Esophagus squamous epithelium (tissue), 5 donors: Measurements from ENCODE around the gene PGA3. TPM values are rescaled to one million over a fixed set of nuclear protein-coding genes. Genes with fewer than 3 reads are reported as not detected.

Experiments
- DNase-seq: peaks from one replicate; lab custom pipeline; 2025; lab: John Stamatoyannopoulos, UW
- H3K27ac ChIP-seq, 4 donors: fragments of 200-600 bp; sonication (generic); one replicate each; pipeline ENCODE4 v1.5.1; 2016 to 2019; ENCODE audit warnings: mild to moderate bottlenecking in 1 of 4
- H3K27me3 ChIP-seq, 4 donors: fragments of 200-600 bp; sonication (generic); 1 replicate in 3 of 4; 2 replicates in 1 of 4; pipeline versions ENCODE4 v1.5.1 to v1.6.0; 2017 to 2021; ENCODE audit warnings: antibody characterized with exemption in 1 of 4
- H3K36me3 ChIP-seq, 3 donors: fragments of 200-600 bp; sonication (generic); one replicate each; pipeline ENCODE4 v1.5.1; 2016 to 2019
- H3K4me1 ChIP-seq, 3 donors: fragments of 200-600 bp; sonication (generic); one replicate each; pipeline ENCODE4 v1.5.1; 2017 to 2019
- H3K4me3 ChIP-seq, 4 donors: fragments of 200-600 bp; sonication (generic); 1 replicate in 3 of 4; 2 replicates in 1 of 4; pipeline ENCODE4 v1.5.1; 2016 to 2019; ENCODE audit warnings: mild to moderate bottlenecking in 2 of 4, moderate library complexity in 1 of 4
- H3K9me3 ChIP-seq, 3 donors: fragments of 200-600 bp; sonication (generic); one replicate each; pipeline ENCODE4 v1.5.1; 2016 to 2019
- CTCF ChIP-seq, 6 experiments: fragments of 450-650 bp in 4 of 6; fragments of 200-600 bp in 2 of 6; sonication (generic) in 2 of 6; IDR thresholded peaks; one replicate each; pipeline ENCODE4 v1.5.1; 2016 to 2019; ENCODE audit warnings: antibody characterized with exemption in 6 of 6, mild to moderate bottlenecking in 4 of 6, moderate library complexity in 4 of 6
- POLR2A ChIP-seq, 4 donors: fragments of 450-650 bp; IDR thresholded peaks; one replicate each; pipeline ENCODE4 v1.6.1; 2017; ENCODE audit warnings: antibody characterized with exemption in 4 of 4, mild to moderate bottlenecking in 4 of 4, moderate library complexity in 3 of 4
- WGBS, 2 donors: methylation state at CpG; one replicate each; pipeline ENCODE4 v1.1.5; 2018; 5-methylcytosine and 5-hydroxymethylcytosine counted together
- intact Hi-C: fragments of 100-400 bp; cut with DNase I; formaldehyde crosslinking; loops from one replicate; pipeline ENCODE4 v1.15.0; 2022
- total RNA-seq, 4 donors: library from RNA; depleted of rRNA; stranded (reverse); fragments of >200 nt; gene quantifications; one replicate each; pipeline ENCODE4 v1.1.0, GENCODE V29; 2016
- donor health status: DM: yes; HTN: yes; CAD: no.

Gene PGA3
- total RNA-seq, 4 donors from 2014 or later = not detected

- Histone ChIP-seq H3K36me3 (no peaks in the 10 kb centered on the region), H3K4me1 (no peaks in the 10 kb centered on the region), H3K27ac (no peak overlapping the region), H3K27me3 (no peaks in the 10 kb centered on the region), H3K4me3 (no peak overlapping the region), H3K9me3 (no peaks in the 10 kb centered on the region)
- DNase-seq = no peak
- WGBS, 2 donors = 88 to 96% methylated on average over 6 of the region's 6 CpGs
- intact Hi-C loops = loop anchor here (10.0 kb wide), 1 partner anchor 125 kb away; no protein-coding TSS in a partner anchor
- no peak for TF ChIP-seq CTCF (IDR thresholded peaks at IDR 0.05)
- TF ChIP-seq POLR2A (IDR thresholded peaks at IDR 0.05) = no peak
Measured at GRCh38 chr11:61259363-61259762, 56.0 kb downstream of the PGA3 start.

Other genes starting within 250 kb of the PGA3 start
- gene CD6, start 231.8 kb upstream of the PGA3 start, total RNA-seq = 1 to 10 TPM in 3 of 4 donors, under 1 TPM in 1; 0.79 to 4.4 (median 1.4) TPM
- gene CD5, start 101.0 kb upstream of the PGA3 start, total RNA-seq = 1 to 10 TPM in 3 of 4 donors, under 1 TPM in 1; 0.75 to 5.8 (median 2.2) TPM
- gene VPS37C, start 42.1 kb upstream of the PGA3 start, total RNA-seq = 10 to 100 TPM; 12.6 to 23.5 (median 18.0) TPM
- 1 to 10 TPM in 1 of 4 donors, not detected in 3; 1.3 TPM for gene PGA4, start 18.8 kb downstream of the PGA3 start, total RNA-seq
- under 1 TPM in 2 of 4 donors, not detected in 2; 0.19 to 0.22 TPM for gene PGA5, start 37.7 kb downstream of the PGA3 start, total RNA-seq
- gene VWCE, start 91.8 kb downstream of the PGA3 start, total RNA-seq = 1 to 10 TPM in 1 of 4 donors, under 1 TPM in 3; 0.09 to 1.5 (median 0.30) TPM
- 100 to 1,000 TPM in 3 of 4 donors, 10 to 100 TPM in 1; 98.9 to 146 (median 127) TPM for gene DDB1, start 129.6 kb downstream of the PGA3 start, total RNA-seq
- 10 to 100 TPM; 19.8 to 29.2 (median 26.4) TPM for gene TKFC, start 129.7 kb downstream of the PGA3 start, total RNA-seq
- 10 to 100 TPM; 23.9 to 44.3 (median 27.9) TPM for gene CYB561A3, start 158.4 kb downstream of the PGA3 start, total RNA-seq
- gene TMEM138, start 158.9 kb downstream of the PGA3 start, total RNA-seq = 10 to 100 TPM; 14.6 to 28.1 (median 20.7) TPM
- 10 to 100 TPM in 2 of 4 donors, 1 to 10 TPM in 2; 4.4 to 22.7 (median 11.6) TPM for gene TMEM216, start 189.1 kb downstream of the PGA3 start, total RNA-seq
- gene CPSF7, start 226.5 kb downstream of the PGA3 start, total RNA-seq = 10 to 100 TPM; 24.4 to 44.1 (median 34.3) TPM
- 10 to 100 TPM; 26.0 to 62.9 (median 43.7) TPM for gene SDHAF2, start 226.6 kb downstream of the PGA3 start, total RNA-seq